WI38 (cell line): ENCODE results near the gene DEGS2.
"Not testable (repeated sequence)": the region's sequence is repeated elsewhere in the genome, so short reads cannot be mapped to it uniquely, and the experiment has no call there.

Experiments
- H3K4me3 ChIP-seq: 2 replicates; pipeline ENCODE4 v1.5.1; 2011; ENCODE audit warnings: low read depth, mild to moderate bottlenecking, control low read depth, low read length
- TF ChIP-seq, protein P1 (sequence below): IDR thresholded peaks from 2 replicates; pipeline ENCODE4 v1.5.1; 2012; ENCODE audit warnings: low read depth, mild to moderate bottlenecking, control low read depth, low read length

DEGS2 gene

DNA sequence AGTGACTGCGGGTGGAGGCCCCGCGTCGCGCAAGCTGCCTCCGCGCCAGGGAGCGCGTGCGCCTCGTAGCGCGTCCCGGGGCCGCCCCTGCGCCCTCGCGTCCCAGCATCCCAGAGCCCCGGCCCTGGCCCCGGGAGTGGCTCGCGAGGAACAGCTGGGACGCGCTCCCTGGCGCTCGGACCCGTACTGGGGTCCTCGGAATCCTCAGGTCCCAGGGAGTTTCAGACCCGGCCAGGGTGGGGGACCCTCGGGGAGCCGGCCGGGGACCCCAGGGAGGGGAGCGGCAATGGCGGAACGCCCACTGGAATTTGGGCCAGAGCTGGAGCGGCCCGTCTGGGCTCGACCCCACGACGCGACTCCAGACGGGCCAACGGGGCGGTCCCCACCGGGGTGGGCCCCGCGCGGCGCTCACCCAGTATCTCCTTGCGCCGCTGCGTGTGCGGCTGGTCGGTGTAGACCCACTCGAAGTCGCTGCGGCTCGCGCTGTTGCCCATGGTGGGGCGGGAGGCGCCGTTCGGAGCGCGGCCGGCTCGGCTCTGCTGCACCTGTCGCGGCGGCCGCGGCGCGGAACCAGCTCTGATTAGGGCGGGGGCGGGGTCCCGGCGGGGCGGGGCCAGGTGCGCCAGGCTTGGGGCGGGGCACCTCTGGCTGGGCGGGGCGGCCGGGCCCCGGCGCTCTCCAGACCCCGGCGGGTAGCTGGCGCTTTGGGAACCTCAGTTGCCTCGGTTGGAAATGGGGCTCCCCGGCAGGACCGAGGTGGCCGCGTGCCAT lies at the start of gene DEGS2:
DEGS2 (minus strand) TSS at position 552 of the 771 bp plus-strand sequence; CDS start at position 494, 58 bp downstream.
- no peak within 1 kb of the TSS for H3K4me3 ChIP-seq
- TF ChIP-seq, protein P1, sequence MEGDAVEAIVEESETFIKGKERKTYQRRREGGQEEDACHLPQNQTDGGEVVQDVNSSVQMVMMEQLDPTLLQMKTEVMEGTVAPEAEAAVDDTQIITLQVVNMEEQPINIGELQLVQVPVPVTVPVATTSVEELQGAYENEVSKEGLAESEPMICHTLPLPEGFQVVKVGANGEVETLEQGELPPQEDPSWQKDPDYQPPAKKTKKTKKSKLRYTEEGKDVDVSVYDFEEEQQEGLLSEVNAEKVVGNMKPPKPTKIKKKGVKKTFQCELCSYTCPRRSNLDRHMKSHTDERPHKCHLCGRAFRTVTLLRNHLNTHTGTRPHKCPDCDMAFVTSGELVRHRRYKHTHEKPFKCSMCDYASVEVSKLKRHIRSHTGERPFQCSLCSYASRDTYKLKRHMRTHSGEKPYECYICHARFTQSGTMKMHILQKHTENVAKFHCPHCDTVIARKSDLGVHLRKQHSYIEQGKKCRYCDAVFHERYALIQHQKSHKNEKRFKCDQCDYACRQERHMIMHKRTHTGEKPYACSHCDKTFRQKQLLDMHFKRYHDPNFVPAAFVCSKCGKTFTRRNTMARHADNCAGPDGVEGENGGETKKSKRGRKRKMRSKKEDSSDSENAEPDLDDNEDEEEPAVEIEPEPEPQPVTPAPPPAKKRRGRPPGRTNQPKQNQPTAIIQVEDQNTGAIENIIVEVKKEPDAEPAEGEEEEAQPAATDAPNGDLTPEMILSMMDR: no peak

DNA sequence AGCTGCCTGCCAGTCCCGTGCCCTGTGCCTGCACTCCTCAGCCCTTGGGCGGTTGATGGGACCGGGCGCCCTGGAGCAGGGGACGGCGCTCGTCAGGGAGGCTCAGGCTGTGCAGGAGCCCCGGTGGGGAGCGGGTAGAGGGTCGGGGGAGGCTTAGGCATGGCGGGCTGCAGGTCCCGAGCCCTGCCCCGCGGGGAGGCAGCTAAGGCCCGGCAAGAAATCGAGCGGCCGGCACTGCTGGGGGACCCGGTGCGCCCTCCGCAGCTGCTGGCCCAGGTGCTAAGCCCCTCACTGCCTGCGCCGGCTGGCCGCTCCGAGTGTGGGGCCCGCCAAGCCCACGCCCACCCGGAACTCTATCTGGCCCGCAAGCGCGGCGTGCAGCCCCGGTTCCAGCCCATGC lies 48.7 kb upstream of the DEGS2 start:
- not testable (repeated sequence) for H3K4me3 ChIP-seq

DNA sequence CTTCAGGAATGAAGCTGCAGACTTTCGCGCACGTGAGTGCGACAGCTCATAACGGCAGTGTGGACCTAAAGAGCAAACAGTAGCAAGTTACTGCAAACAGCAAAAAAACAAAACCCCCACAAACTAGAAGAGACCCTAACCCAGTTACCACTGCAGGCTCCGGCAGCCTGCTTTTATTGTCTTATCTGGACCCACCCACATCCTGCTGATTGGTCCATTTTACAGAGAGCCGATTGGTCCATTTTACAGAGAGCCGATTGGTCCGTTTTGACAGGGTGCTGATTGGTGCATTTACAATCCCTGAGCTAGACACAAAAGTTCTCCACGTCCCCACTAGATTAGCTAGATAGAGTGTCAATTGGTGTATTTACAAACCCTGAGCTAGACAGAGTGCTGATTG lies 48.1 kb upstream of the DEGS2 start:
- H3K4me3 ChIP-seq: not testable (repeated sequence)

DNA sequence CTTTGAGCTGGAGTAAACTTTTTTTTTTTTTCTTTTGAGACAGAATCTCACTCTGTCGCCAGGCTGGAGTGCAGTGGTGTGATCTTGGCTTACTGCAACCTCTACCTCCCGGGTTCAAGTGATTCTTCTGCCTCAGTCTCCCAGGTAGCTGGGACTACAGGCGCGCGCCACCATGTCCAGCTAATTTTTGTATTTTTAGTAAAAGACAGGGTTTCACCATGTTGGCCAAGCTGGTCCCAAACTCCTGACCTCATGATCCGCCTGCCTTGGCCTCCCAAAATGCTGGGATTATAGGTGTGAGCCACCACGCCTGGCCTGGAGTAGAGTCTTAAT lies 45.4 kb upstream of the DEGS2 start:
- H3K4me3 ChIP-seq: not testable (repeated sequence)

DNA sequence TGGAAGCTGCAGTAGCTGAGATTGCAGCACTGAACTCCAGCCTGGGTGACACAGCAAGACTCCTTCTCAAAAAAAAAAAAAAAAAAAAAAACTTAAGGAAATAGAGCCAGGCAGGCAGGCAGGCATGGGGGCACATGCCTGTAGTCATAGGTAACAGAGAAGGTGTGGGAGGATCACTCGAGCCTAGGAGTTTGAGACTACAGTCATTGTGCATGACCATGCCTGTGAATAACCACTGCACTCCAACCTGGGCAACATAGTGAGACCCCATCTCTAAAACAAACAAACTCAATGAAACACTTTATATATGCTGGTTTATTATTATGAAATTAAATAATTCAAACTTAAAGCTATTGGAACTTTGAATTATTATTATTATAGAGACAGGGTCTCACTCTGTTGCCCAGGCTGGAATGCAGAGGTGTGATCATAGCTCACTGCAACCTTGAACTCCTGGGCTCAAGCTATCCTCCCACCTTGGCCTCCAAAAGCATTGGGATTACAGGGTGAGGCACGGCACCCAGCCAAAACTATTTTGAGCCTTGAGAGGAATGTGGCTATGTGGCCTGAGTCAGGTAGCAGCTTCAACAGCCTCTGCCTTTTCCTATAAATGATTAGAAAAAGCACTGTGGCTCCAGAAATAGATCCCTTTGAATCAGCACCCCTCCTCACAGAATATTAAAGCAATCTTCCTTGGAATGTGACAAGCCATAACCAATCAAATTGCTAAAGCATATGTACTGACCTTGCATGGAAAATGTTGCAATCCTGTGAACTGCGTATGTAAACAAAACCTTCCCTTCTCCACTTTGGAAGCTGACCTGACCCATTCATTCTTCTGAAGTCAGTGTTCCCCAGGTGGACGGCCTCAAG lies 44.8 kb upstream of the DEGS2 start:
- no peak overlapping the region for H3K4me3 ChIP-seq
- TF ChIP-seq, protein P1: no peak

DNA sequence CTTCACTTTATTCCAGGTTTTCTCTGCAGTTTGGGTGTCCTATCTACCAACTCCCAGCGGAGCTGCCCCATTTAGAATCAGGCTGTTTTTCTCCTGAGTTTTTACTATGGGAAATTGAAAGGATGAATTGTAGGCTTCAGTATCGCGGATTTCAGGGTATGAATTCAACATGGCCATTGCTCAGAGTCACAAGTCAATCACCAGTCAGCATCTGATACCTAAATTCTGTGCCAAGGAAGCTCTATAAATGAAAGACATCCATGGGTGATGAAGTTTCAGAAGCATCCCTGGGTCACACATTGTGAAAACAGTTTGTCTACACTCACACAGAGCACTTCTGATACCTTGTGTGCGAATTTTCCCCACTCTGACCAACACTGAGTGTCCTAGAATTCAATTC lies 43.7 kb upstream of the DEGS2 start:
- TF ChIP-seq, protein P1: no peak
- no peak overlapping the region for H3K4me3 ChIP-seq

DNA sequence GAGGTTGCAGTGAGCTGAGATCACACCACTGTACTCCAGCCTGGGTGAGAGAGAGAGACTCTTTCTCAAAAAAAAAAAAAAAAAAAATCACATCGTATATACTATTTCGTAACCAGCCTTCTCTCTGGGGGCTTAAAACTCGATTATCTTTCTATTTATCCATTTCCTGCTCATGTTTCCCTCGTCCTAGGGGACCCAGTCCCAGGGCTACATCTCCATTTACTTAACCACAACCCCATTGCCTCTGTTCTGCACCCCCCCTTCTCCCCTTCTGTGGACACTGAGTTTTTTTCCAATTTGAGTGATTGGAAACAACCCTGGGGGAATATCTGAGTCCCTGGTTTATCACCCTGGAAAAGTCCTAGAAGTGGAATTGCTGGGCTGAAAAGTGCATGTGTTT lies 43.3 kb upstream of the DEGS2 start:
- TF ChIP-seq, protein P1: no peak
- H3K4me3 ChIP-seq: no peak overlapping the region

DNA sequence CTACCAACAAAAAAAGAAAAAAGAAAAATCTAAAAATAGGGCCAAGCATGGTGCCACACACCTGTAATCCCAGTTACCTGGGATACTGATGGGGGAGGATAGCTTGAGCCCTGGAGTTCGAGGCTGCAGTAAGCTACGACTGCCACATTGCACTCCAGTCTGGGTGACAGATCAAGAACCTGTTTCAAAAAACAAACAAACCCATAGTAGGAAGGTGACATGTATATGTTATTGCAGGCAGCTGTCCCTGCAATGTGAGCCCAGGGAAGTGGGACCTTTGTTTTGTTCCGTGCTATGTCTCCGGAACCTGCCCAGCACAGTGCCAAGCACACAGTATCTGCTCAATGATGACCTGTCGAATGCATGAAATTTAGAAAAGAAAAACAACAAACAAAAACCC lies 42.3 kb upstream of the DEGS2 start:
- TF ChIP-seq, protein P1: no peak
- H3K4me3 ChIP-seq: no peak overlapping the region
